Naive thymus-derived CD8-positive, alpha-beta T cell (primary cell): ENCODE measurements around the gene ANKRD34A. TPM values are rescaled to one million over a fixed set of nuclear protein-coding genes. Genes with fewer than 3 reads are reported as not detected.

Experiments used
- ATAC-seq, 2 donors: fragments of 150-1000 bp; cut with Tn5 transposase in 1 of 2; sonication (Bioruptor Pico), chemical (Tn5 transposase) in 1 of 2; 1 replicate in 1 of 2; 2 replicates in 1 of 2; pipeline ENCODE4 v1.10.0; 2021; ENCODE audit warnings: mild to moderate bottlenecking in 2 of 2, moderate library complexity in 2 of 2
- POLR2A ChIA-PET: fragments of 350-600 bp; sonication (Branson Sonifier 250); formaldehyde crosslinking; loops from one replicate; lab custom pipeline; 2021; ENCODE audit warnings: antibody characterized with exemption; lab: Charles Lee
- DNase-seq, 10 donors: peaks; one replicate each; pipeline versions ENCODE4 v3.0.0 to v3.0.0-alpha.2; 2020 to 2022
- H3K27ac Mint-ChIP-seq, 10 donors: one replicate each; pipeline ENCODE4 v1.8.0; 2020 to 2022; ENCODE audit warnings: mild to moderate bottlenecking in 10 of 10, mixed read lengths in 10 of 10, moderate library complexity in 4 of 10, inconsistent platforms in 1 of 10
- H3K27me3 Mint-ChIP-seq, 5 donors: one replicate each; pipeline ENCODE4 v1.8.0; 2021 to 2022; ENCODE audit warnings: mixed read lengths in 5 of 5
- H3K36me3 Mint-ChIP-seq, 3 donors: one replicate each; pipeline ENCODE4 v1.8.0; 2020 to 2022; ENCODE audit warnings: mixed read lengths in 3 of 3, mild to moderate bottlenecking in 2 of 3, inconsistent platforms in 1 of 3
- H3K4me1 Mint-ChIP-seq, 4 donors: one replicate each; pipeline ENCODE4 v1.8.0; 2021 to 2022; ENCODE audit warnings: mixed read lengths in 4 of 4
- H3K4me3 Mint-ChIP-seq, 10 donors: one replicate each; pipeline ENCODE4 v1.8.0; 2020 to 2022; ENCODE audit warnings: mild to moderate bottlenecking in 10 of 10, mixed read lengths in 10 of 10, moderate library complexity in 6 of 10, inconsistent platforms in 1 of 10
- H3K9me3 Mint-ChIP-seq, 9 donors: one replicate each; pipeline ENCODE4 v1.8.0; 2020 to 2022; ENCODE audit warnings: mixed read lengths in 9 of 9, mild to moderate bottlenecking in 3 of 9, inconsistent platforms in 1 of 9, moderate library complexity in 1 of 9
- polyA plus RNA-seq, 3 donors: library from polyadenylated mRNA; unstranded; fragments of 300-500 nt; fragmentation: Illumina TruSeq; gene quantifications; one replicate each; pipeline ENCODE4 v1.2.3, GENCODE V29; 2021
- total RNA-seq, 8 experiments: library from RNA in 2 of 8; stranded (reverse) in 2 of 8; gene quantifications; one replicate each; pipeline ENCODE4 v1.2.3 and lab custom pipeline; 2021 to 2026

ANKRD34A gene
- total and polyA plus RNA-seq, 5 experiments from 2014 or later: 0.12 to 1.6 (median 0.38) TPM

GRCh38 chr1:145988773-145989172, 24.4 kb upstream of the ANKRD34A start:
- Mint-ChIP-seq H3K4me3 (peak overlapping the region in 9 of 10 donors; percentile 28 to 82 (median 49)), H3K36me3 (peaks cover 17 to 27% (median 24%) of the 10 kb centered on the region in 3 donors), H3K4me1 (peaks cover 46 to 86% (median 80%) of the 10 kb centered on the region in 4 donors), H3K9me3 (peaks cover 0 to 3% (median 0%) of the 10 kb centered on the region in 9 donors), H3K27ac (peak overlapping the region; percentile 0 to 95 (median 81)), H3K27me3 (no peaks in the 10 kb centered on the region)
- peak; percentile 67 to 84 for ATAC-seq
- peak in 1 of 10 donors; percentile 59 for DNase-seq
- POLR2A ChIA-PET: interaction anchor here (0.6 to 30.6 kb wide), 8 partner anchors 2 to 130 kb away, joined by 3 to 1573 read pairs (median 8); partner anchors contain the start of genes ANKRD34A, LIX1L, PIAS3 and POLR3GL

- POLR2A ChIA-PET: interaction anchor here (1.1 to 30.6 kb wide), 6 partner anchors 1 to 129 kb away, joined by 3 to 1573 read pairs (median 236); partner anchors contain the start of genes ANKRD34A, LIX1L, PIAS3 and POLR3GL
- Mint-ChIP-seq H3K27ac (peak overlapping the region in 6 of 10 donors; percentile 27 to 95 (median 82)), H3K27me3 (no peaks in the 10 kb centered on the region), H3K4me3 (peak overlapping the region in 4 of 10 donors; percentile 19 to 57 (median 32)), H3K4me1 (peaks cover 51 to 86% (median 80%) of the 10 kb centered on the region in 4 donors), H3K9me3 (peaks cover 0 to 3% (median 0%) of the 10 kb centered on the region in 9 donors), H3K36me3 (peaks cover 8 to 18% (median 16%) of the 10 kb centered on the region in 3 donors)
- DNase-seq (no peak), ATAC-seq (no peak)
Observed at GRCh38 chr1:145987926-145988325, 23.6 kb upstream of the ANKRD34A start.

GRCh38 chr1:145986551-145986950, 22.2 kb upstream of the ANKRD34A start:
- no peak for ATAC-seq
- POLR2A ChIA-PET: interaction anchor here (0.7 to 30.6 kb wide), 5 partner anchors 9 to 67 kb away, joined by 3 to 1573 read pairs (median 6); partner anchors contain the start of genes ANKRD34A, LIX1L, POLR3GL and RBM8A
- no peak for DNase-seq
- Mint-ChIP-seq H3K4me3 (peak overlapping the region in 1 of 10 donors; percentile 31), H3K36me3 (peaks cover 0 to 5% (median 2%) of the 10 kb centered on the region in 3 donors), H3K9me3 (peaks cover 0 to 3% (median 0%) of the 10 kb centered on the region in 9 donors), H3K27me3 (no peaks in the 10 kb centered on the region), H3K27ac (peak overlapping the region in 3 of 10 donors; percentile 49 to 94 (median 87)), H3K4me1 (peaks cover 51 to 87% (median 73%) of the 10 kb centered on the region in 4 donors)

- peak overlapping the region in 9 of 10 donors; percentile 38 to 95 (median 89) for H3K27ac Mint-ChIP-seq
- POLR2A ChIA-PET: interaction anchor here (0.5 to 30.6 kb wide), 5 partner anchors 8 to 66 kb away, joined by 3 to 1573 read pairs (median 6); partner anchors contain the start of genes ANKRD34A, LIX1L, POLR3GL and TXNIP
- H3K9me3 Mint-ChIP-seq: peaks cover 0 to 3% (median 0%) of the 10 kb centered on the region in 9 donors
- DNase-seq (no peak), ATAC-seq (no peak)
- peak overlapping the region; percentile 29 to 75 (median 65) for H3K4me3 Mint-ChIP-seq
- no peaks in the 10 kb centered on the region for H3K27me3 Mint-ChIP-seq
- H3K4me1 Mint-ChIP-seq: peaks cover 48 to 84% (median 68%) of the 10 kb centered on the region in 4 donors
- H3K36me3 Mint-ChIP-seq: peaks cover 0 to 1% (median 0%) of the 10 kb centered on the region in 3 donors
Observed at GRCh38 chr1:145985502-145986439, 21.4 kb upstream of the ANKRD34A start.

- no peak for DNase-seq
- no peaks in the 10 kb centered on the region for H3K36me3 Mint-ChIP-seq
- no peaks in the 10 kb centered on the region for H3K27me3 Mint-ChIP-seq
- POLR2A ChIA-PET: interaction anchor here (1.0 to 30.6 kb wide), 3 partner anchors 15 to 57 kb away, joined by 3 to 1573 read pairs (median 462); partner anchors contain the start of genes ANKRD34A, LIX1L, POLR3GL and RBM8A
- peaks cover 0 to 3% (median 0%) of the 10 kb centered on the region in 9 donors for H3K9me3 Mint-ChIP-seq
- H3K27ac Mint-ChIP-seq: peak overlapping the region in 9 of 10 donors; percentile 38 to 95 (median 89)
- H3K4me1 Mint-ChIP-seq: peaks cover 44 to 77% (median 61%) of the 10 kb centered on the region in 4 donors
- ATAC-seq: no peak
- peak overlapping the region; percentile 29 to 75 (median 70) for H3K4me3 Mint-ChIP-seq
Observed at GRCh38 chr1:145985129-145985501, 20.7 kb upstream of the ANKRD34A start.

GRCh38 chr1:145983960-145984830, 19.8 kb upstream of the ANKRD34A start:
- POLR2A ChIA-PET: interaction anchor here (1.0 to 30.6 kb wide), 3 partner anchors 16 to 57 kb away, joined by 3 to 1573 read pairs (median 462); partner anchors contain the start of genes ANKRD34A, LIX1L, POLR3GL and RBM8A
- DNase-seq: peak in 1 of 10 donors; percentile 24
- Mint-ChIP-seq H3K4me3 (peak overlapping the region; percentile 29 to 75 (median 70)), H3K4me1 (peaks cover 43 to 72% (median 58%) of the 10 kb centered on the region in 4 donors), H3K27me3 (no peaks in the 10 kb centered on the region), H3K36me3 (no peaks in the 10 kb centered on the region), H3K27ac (peak overlapping the region in 9 of 10 donors; percentile 61 to 95 (median 89)), H3K9me3 (peaks cover 0 to 3% (median 0%) of the 10 kb centered on the region in 9 donors)
- ATAC-seq: no peak

GRCh38 chr1:145983206-145983675, 18.9 kb upstream of the ANKRD34A start:
- peaks cover 35 to 63% (median 52%) of the 10 kb centered on the region in 4 donors for H3K4me1 Mint-ChIP-seq
- no peak for ATAC-seq
- DNase-seq: no peak
- peak overlapping the region in 7 of 10 donors; percentile 2 to 81 (median 50) for H3K27ac Mint-ChIP-seq
- no peaks in the 10 kb centered on the region for H3K27me3 Mint-ChIP-seq
- POLR2A ChIA-PET: interaction anchor here (25.2 to 30.6 kb wide), 2 partner anchors 17 to 22 kb away, joined by 462 to 1573 read pairs; partner anchors contain the start of genes ANKRD34A, LIX1L, POLR3GL and TXNIP
- no peaks in the 10 kb centered on the region for H3K9me3 Mint-ChIP-seq
- H3K4me3 Mint-ChIP-seq: peak overlapping the region in 7 of 10 donors; percentile 0 to 58 (median 27)
- H3K36me3 Mint-ChIP-seq: no peaks in the 10 kb centered on the region

- ATAC-seq (no peak), DNase-seq (no peak)
- POLR2A ChIA-PET: interaction anchor here (0.6 to 30.6 kb wide), 6 partner anchors 18 to 1103 kb away, joined by 3 to 1573 read pairs (median 16); partner anchors contain the start of genes ANKRD34A, LIX1L, POLR3GL and RBM8A
- no peaks in the 10 kb centered on the region for H3K9me3 Mint-ChIP-seq
- peak overlapping the region in 7 of 10 donors; percentile 0 to 51 (median 25) for H3K4me3 Mint-ChIP-seq
- H3K27ac Mint-ChIP-seq: peak overlapping the region in 5 of 10 donors; percentile 40 to 80 (median 61)
- no peaks in the 10 kb centered on the region for H3K27me3 Mint-ChIP-seq
- peaks cover 0 to 4% (median 0%) of the 10 kb centered on the region in 3 donors for H3K36me3 Mint-ChIP-seq
- H3K4me1 Mint-ChIP-seq: peaks cover 26 to 55% (median 50%) of the 10 kb centered on the region in 4 donors
Observed at GRCh38 chr1:145982010-145982723, 17.8 kb upstream of the ANKRD34A start.

GRCh38 chr1:145980457-145980994, 16.2 kb upstream of the ANKRD34A start:
- H3K27ac Mint-ChIP-seq: peak overlapping the region in 1 of 10 donors; percentile 85
- no peak overlapping the region for H3K4me3 Mint-ChIP-seq
- H3K4me1 Mint-ChIP-seq: peaks cover 13 to 45% (median 42%) of the 10 kb centered on the region in 4 donors
- peaks cover 0 to 10% (median 0%) of the 10 kb centered on the region in 3 donors for H3K36me3 Mint-ChIP-seq
- DNase-seq (no peak), ATAC-seq (no peak)
- POLR2A ChIA-PET: interaction anchor here (0.6 to 30.6 kb wide), 9 partner anchors 19 to 135 kb away, joined by 4 to 1573 read pairs (median 9); partner anchors contain the start of genes ANKRD34A, LIX1L, NUDT17 and POLR3GL
- H3K27me3 Mint-ChIP-seq: no peaks in the 10 kb centered on the region
- H3K9me3 Mint-ChIP-seq: no peaks in the 10 kb centered on the region
